ENCODE results near the gene AUTS2. TPM values are rescaled to one million over a fixed set of nuclear protein-coding genes. Genes with fewer than 3 reads are reported as not detected.

The AUTS2 gene
- total and polyA plus RNA-seq, 10 of the 15 experiments (the other 5 are each of a cell fraction or from before 2014, with no cell fraction given): 6.4 to 55.6 (median 21.6) TPM

DNA sequence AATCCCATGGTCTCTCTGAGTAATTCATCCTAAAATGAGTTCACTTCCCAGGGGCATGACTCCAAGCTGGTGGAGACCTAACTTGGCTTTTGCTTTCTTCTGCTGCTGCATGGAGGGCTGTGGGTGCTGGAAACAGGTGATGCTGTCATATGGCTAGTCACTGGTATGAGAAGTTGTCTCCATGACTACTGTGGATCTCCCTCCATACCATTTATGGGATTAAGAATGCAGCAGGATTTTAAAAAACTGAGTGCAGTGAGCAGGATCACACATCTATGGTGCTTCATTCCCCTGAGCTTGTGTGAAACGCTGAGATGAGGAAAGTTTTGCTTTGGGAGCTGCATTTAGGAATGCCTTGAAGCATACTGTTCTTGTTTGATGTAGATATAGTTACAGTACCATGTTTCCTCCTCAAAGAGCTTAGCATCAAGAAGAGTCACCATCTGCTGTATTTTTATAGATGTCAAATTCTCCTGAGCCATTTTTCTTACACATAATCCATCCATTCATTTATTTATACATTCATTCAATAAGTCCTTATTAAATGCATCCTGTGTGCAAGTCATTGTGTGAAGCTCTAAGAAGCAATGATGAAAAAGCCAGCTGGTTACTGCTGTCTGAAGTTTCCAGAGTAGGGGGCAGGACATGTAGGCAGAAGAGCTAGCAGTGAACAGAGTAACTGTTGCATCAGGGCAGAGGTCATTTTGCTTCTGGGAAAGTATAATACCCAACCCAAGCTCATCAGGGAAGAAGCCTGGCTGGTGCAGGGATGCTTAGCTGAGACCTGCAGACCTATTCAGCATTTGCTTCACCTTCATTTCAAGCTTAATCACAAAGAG, 534.8 kb downstream of the AUTS2 start:
- ChIA-PET RAD21 (ENCODE audit: unreplicated experiment) (no interaction called here), SMC1A (ENCODE audit: uncharacterized antibody, unreplicated experiment) (interaction anchor here (0.8 to 1.2 kb wide), 5 partner anchors 14 to 28 kb away, joined by 3 to 5 read pairs (median 3); no protein-coding TSS in a partner anchor), CTCF (interaction anchor here (0.7 to 1.8 kb wide), 2 partner anchors 10 to 128 kb away, joined by 4 to 7 read pairs; no protein-coding TSS in a partner anchor), POLR2A (no interaction called here)
- no peak overlapping the region for H3K9ac ChIP-seq (ENCODE audit: control insufficient read depth, insufficient read depth, low read length)
- TF ChIP-seq, protein P1, sequence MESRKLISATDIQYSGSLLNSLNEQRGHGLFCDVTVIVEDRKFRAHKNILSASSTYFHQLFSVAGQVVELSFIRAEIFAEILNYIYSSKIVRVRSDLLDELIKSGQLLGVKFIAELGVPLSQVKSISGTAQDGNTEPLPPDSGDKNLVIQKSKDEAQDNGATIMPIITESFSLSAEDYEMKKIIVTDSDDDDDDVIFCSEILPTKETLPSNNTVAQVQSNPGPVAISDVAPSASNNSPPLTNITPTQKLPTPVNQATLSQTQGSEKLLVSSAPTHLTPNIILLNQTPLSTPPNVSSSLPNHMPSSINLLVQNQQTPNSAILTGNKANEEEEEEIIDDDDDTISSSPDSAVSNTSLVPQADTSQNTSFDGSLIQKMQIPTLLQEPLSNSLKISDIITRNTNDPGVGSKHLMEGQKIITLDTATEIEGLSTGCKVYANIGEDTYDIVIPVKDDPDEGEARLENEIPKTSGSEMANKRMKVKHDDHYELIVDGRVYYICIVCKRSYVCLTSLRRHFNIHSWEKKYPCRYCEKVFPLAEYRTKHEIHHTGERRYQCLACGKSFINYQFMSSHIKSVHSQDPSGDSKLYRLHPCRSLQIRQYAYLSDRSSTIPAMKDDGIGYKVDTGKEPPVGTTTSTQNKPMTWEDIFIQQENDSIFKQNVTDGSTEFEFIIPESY (IDR thresholded peaks at IDR 0.05): no peak
- no peak for TF ChIP-seq FOS (IDR thresholded peaks at IDR 0.05; ENCODE audit: borderline replicate concordance, extremely low read depth, insufficient read length)
- TF ChIP-seq RFX5 (IDR thresholded peaks at IDR 0.05; ENCODE audit: low read depth, low read length): no peak
- TF ChIP-seq, protein P2, sequence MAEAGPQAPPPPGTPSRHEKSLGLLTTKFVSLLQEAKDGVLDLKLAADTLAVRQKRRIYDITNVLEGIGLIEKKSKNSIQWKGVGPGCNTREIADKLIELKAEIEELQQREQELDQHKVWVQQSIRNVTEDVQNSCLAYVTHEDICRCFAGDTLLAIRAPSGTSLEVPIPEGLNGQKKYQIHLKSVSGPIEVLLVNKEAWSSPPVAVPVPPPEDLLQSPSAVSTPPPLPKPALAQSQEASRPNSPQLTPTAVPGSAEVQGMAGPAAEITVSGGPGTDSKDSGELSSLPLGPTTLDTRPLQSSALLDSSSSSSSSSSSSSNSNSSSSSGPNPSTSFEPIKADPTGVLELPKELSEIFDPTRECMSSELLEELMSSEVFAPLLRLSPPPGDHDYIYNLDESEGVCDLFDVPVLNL (IDR thresholded peaks at IDR 0.05; ENCODE audit: low read depth, low read length): no peak
- TF ChIP-seq EED (IDR thresholded peaks at IDR 0.05; ENCODE audit: low read depth): no peak
- no peak for TF ChIP-seq SIX5 (IDR thresholded peaks at IDR 0.05; ENCODE audit: low read depth, low read length, severe bottlenecking)
- TF ChIP-seq ZNF622 (IDR thresholded peaks at IDR 0.05): no peak
- no peak for TF ChIP-seq HCFC1 (IDR thresholded peaks at IDR 0.05; ENCODE audit: low read length)
- TF ChIP-seq NFYB (IDR thresholded peaks at IDR 0.05; ENCODE audit: insufficient read depth, low read depth, low read length): no peak
- no peak for TF ChIP-seq MTA2 (IDR thresholded peaks at IDR 0.05; ENCODE audit: low read depth)
- TF ChIP-seq JUND (IDR thresholded peaks at IDR 0.05; ENCODE audit: low read depth, low read length): no peak
- TF ChIP-seq MTA3 (IDR thresholded peaks at IDR 0.05; ENCODE audit: borderline replicate concordance, low read length): no peak
- TF ChIP-seq, protein P3, sequence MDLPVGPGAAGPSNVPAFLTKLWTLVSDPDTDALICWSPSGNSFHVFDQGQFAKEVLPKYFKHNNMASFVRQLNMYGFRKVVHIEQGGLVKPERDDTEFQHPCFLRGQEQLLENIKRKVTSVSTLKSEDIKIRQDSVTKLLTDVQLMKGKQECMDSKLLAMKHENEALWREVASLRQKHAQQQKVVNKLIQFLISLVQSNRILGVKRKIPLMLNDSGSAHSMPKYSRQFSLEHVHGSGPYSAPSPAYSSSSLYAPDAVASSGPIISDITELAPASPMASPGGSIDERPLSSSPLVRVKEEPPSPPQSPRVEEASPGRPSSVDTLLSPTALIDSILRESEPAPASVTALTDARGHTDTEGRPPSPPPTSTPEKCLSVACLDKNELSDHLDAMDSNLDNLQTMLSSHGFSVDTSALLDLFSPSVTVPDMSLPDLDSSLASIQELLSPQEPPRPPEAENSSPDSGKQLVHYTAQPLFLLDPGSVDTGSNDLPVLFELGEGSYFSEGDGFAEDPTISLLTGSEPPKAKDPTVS (IDR thresholded peaks at IDR 0.05; ENCODE audit: low read depth, low read length): no peak
- H4K20me1 ChIP-seq (ENCODE audit: control insufficient read depth, insufficient read depth): no peaks in the 10 kb centered on the region
- intact Hi-C loops (cut with micrococcal nuclease; ENCODE audit: unreplicated experiment) (no loop called here), in situ Hi-C loops (cut with MboI) (no loop called here)
- H3K27ac ChIP-seq (ENCODE audit: control insufficient read depth, insufficient read depth): no peak overlapping the region
- H3K4me1 ChIP-seq (ENCODE audit: control insufficient read depth, insufficient read depth, low read length): no peaks in the 10 kb centered on the region; the same call in 1 of the 2 replicates
- no peak overlapping the region for H2AFZ ChIP-seq (ENCODE audit: control insufficient read depth, low read depth, low read length)
- WGBS (ENCODE audit: insufficient coverage, insufficient replicate concordance, low lambda C conversion rate, missing lambda C conversion rate): 48% methylated on average over 1 of the region's 1 CpG
- no peaks in the 10 kb centered on the region for H3K79me2 ChIP-seq (ENCODE audit: control insufficient read depth, insufficient read depth, low read length)
- H3K27me3 ChIP-seq (replicated peaks in 1 of 2; ENCODE audit: control insufficient read depth in 2 of 2, insufficient read depth in 2 of 2, low read length in 1 of 2): no peaks in the 10 kb centered on the region
- BruUV-seq (replicated peaks): no TSS peak
- no peaks in the 10 kb centered on the region for H3K36me3 ChIP-seq (ENCODE audit: control insufficient read depth in 2 of 2, insufficient read depth in 2 of 2, low read length in 1 of 2)
- FAIRE-seq (no peak), DNase-seq (ENCODE audit: low read depth, low spot score) (no peak), ATAC-seq (no peak)
- no peak overlapping the region for H3K4me3 ChIP-seq
- H3K4me2 ChIP-seq (ENCODE audit: control insufficient read depth, insufficient read depth): no peak overlapping the region
- H3K9me3 ChIP-seq (replicated peaks; ENCODE audit: control insufficient read depth, insufficient read depth, low read length): no peaks in the 10 kb centered on the region; the same call in 2 of the 3 replicates

Measured in GM12878 (cell line).